HUES6 (cell line): ENCODE results near the gene FPR1.

Experiments used
- H3K27ac ChIP-seq: 2 replicates; pipeline ENCODE4 v1.7.0; 2013; ENCODE audit warnings: low read depth, mild to moderate bottlenecking, low read length, inconsistent platforms
- H3K27me3 ChIP-seq: 2 replicates; pipeline ENCODE4 v1.6.1; 2013; ENCODE audit warnings: low read length; ENCODE audit not compliant: control insufficient read depth, insufficient read depth
- H3K36me3 ChIP-seq: 2 replicates; pipeline ENCODE4 v1.6.1; 2013; ENCODE audit warnings: low read length; ENCODE audit not compliant: control insufficient read depth, insufficient read depth
- H3K4me1 ChIP-seq: 2 replicates; pipeline ENCODE4 v1.6.1; 2013; ENCODE audit warnings: low read length; ENCODE audit not compliant: control insufficient read depth, insufficient read depth
- H3K4me3 ChIP-seq: 2 replicates; pipeline ENCODE4 v1.5.1; 2013; ENCODE audit warnings: low read depth, low read length
- H3K9ac ChIP-seq: one replicate; pipeline ENCODE4 v1.6.1; 2013; ENCODE audit warnings: mild to moderate bottlenecking, low read length
- H3K9me3 ChIP-seq: 2 replicates; pipeline ENCODE4 v1.6.1; 2013; ENCODE audit warnings: low read depth, low read length; ENCODE audit not compliant: control insufficient read depth, insufficient read depth

The FPR1 gene, protein sequence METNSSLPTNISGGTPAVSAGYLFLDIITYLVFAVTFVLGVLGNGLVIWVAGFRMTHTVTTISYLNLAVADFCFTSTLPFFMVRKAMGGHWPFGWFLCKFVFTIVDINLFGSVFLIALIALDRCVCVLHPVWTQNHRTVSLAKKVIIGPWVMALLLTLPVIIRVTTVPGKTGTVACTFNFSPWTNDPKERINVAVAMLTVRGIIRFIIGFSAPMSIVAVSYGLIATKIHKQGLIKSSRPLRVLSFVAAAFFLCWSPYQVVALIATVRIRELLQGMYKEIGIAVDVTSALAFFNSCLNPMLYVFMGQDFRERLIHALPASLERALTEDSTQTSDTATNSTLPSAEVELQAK

DNA sequence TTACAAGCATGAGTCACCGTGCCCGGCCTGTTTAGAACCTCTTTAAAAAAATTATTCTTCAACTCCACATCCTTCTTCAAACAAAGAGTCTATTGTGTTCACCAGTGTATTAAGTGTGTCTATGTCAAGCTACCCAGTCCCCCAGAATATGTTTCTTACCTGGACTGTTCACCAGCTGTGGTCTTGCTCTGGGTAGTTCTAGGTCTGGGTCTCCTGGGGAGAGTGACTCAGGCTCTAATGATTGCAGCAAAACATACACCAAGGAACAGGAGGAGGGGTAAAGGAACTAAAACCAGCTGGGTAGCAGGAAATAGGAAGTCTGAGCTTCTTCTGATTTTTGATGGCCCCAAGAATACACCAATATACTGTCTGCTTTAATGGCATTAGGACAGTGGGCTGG lies at the start of gene FPR1:
Gene FPR1, minus strand, starts transcription at position 224 of the 400 bp plus-strand sequence. CDS start 4,884 bp downstream, outside the sequence.
- H3K9ac ChIP-seq: no peak within 1 kb of the TSS
- H3K9me3 ChIP-seq: peaks cover 2% of the 10 kb centered on the region; the same call in 1 of the 2 replicates
- no peaks in the 10 kb centered on the region; the same call in 1 of the 2 replicates for H3K27me3 ChIP-seq
- H3K4me3 ChIP-seq: no peak within 1 kb of the TSS
- H3K36me3 ChIP-seq: no peaks in the 10 kb centered on the region
- H3K27ac ChIP-seq: no peak within 1 kb of the TSS
- H3K4me1 ChIP-seq: no peaks in the 10 kb centered on the region

DNA sequence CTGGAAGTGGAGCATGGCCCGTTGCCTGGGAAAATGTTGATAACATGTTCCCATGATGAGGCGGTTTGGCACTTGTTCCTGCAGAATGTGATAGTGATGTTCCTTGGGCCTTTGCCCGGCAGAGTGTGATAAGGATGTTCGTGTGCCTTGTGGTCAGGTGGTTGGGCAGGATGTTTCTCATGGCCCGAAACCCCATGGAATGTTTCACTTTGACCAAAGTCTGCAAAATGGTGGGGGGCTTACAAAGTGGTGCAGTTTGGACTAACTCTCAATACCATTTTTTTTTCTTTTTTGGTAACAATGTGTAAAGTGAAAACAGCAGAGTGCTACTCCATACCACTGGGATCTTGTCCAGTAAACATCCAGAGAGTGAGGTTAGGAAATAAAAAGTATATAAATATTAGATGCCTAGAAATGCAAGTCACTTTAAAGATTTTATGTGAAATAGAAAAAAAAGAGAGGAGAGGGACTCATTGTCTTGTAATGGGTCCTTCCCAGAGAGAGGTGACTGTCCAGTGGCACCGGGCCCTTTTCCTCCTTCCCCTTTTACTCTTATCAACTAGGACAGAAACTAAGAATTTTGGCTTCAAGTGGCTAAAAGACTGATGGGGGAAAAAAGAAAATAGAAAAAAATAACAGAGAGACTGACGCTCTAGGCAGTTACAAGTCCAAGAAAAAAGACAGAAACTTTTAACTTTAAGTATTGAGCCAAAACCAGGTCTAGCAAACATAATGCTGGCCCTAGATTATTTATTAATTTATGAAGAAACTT lies 49.0 kb upstream of the FPR1 start:
- Histone ChIP-seq H3K4me3 (no peak overlapping the region), H3K27ac (no peak overlapping the region), H3K9ac (no peak overlapping the region), H3K4me1 (no peaks in the 10 kb centered on the region), H3K9me3 (peaks cover 33% of the 10 kb centered on the region), H3K36me3 (no peaks in the 10 kb centered on the region), H3K27me3 (no peaks in the 10 kb centered on the region)

DNA sequence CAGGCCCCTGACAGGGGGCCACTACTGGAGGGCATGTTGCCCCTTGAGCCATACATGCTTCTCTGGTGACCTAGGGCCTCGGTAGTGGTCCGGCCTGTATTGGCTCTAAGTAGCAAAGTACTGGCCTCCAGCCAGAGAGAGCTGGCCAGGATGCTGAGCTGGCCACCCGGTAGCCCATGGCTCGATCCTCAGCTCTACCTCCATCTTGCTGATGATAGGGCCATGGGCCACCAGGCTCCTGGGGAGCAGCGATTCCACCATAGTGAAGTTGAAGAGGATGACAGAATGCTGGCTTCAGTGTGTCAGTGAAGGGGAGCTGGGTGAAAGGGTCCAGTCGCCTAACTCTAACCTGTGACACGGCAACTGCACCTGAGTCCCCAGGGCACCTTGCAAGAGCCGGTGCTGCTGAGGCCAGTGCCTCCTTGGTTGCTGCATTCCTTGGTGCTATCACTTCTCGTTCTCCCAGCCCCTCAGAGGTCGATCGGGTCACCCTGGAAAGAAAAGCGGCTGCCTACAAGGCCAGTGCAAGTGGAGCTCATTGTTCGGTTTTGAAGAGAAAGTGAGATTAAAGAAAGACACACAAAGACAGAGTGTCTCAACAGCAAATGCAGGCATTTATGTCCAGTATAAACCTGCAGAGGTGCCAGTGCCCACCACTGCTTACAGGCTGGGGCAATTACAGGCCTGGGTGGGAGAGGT lies 48.2 kb upstream of the FPR1 start:
- no peak overlapping the region for H3K4me3 ChIP-seq
- H3K27me3 ChIP-seq: no peaks in the 10 kb centered on the region
- no peaks in the 10 kb centered on the region for H3K4me1 ChIP-seq
- no peak overlapping the region for H3K9ac ChIP-seq
- no peak overlapping the region for H3K27ac ChIP-seq
- H3K9me3 ChIP-seq: peaks cover 29% of the 10 kb centered on the region
- no peaks in the 10 kb centered on the region for H3K36me3 ChIP-seq

DNA sequence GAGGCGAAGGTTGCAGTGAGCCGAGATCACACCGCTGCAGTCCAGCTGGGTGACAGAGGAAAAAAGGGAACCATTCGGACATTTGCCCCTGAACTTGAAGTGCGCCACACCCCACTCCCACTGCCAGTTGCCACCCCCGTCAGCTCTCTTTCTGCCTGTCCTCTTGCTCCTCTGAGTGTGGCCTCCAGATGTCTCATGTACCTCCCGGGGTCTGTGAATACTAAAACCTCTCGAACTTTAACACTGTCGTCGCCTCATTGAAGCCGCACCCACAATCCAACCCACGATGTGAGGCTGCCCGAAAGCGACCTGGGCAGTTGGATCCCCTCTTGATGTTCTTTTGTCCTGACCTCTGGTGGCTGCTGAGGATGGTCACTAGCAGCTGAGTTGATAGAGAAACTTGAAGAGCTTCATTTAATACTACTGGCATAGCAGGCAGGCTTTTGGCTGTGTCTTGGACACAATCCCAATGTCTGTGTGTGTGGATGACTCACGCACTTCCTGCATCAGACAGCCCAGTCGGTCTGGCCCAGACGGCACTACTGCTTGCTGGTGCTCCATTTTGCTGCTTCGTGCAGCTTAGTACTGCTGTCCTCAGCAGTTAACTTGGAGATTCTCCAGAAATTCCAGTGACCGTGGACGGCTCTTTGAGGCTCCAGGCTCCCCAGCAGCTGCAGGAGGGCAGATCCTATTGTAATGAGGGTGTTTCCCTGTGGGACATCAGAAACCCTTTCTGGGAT lies 47.5 kb upstream of the FPR1 start:
- Histone ChIP-seq H3K4me1 (no peaks in the 10 kb centered on the region), H3K9me3 (peaks cover 29% of the 10 kb centered on the region), H3K9ac (no peak overlapping the region), H3K27ac (no peak overlapping the region), H3K27me3 (no peaks in the 10 kb centered on the region), H3K4me3 (no peak overlapping the region), H3K36me3 (no peaks in the 10 kb centered on the region)

DNA sequence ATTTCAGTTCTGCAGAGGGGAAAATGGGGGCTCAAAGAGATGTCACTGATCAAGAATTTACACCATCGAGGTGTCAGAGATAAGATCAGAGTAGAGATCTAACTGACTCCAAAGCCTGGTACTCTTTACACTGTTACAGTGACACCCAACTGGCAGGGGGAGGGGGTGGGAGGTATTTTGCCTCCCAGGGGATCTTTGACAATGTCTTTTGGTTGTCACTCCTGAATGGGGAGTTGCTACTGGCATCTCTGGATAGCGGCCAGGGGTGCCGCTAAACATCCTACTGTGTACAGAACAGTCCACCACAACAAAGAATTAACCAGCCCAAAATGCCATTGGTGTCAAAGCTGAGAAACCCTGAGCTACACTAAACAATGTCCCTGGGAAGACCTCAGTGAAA lies 46.4 kb upstream of the FPR1 start:
- Histone ChIP-seq H3K27me3 (no peaks in the 10 kb centered on the region), H3K4me3 (no peak overlapping the region), H3K27ac (no peak overlapping the region), H3K9ac (no peak overlapping the region), H3K9me3 (peaks cover 31% of the 10 kb centered on the region), H3K36me3 (no peaks in the 10 kb centered on the region), H3K4me1 (no peaks in the 10 kb centered on the region)

DNA sequence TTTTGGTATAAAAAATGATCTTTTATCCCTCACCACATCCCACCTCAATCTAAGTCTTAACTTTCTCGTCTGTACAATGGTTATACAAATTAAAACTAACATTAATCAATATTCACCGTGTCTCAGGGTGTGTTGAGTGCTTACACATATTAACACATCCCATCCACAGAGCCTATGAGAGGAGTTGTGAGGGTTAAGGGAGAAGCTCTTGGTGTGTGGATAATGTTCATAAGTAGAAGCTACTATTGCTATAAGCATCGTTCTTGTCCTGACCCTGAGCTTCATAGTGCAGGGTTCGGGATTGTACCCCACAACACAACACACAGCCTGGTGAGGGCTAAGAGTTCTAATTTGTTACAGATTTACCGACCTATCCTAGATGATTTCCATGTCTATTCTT lies 45.8 kb upstream of the FPR1 start:
- no peaks in the 10 kb centered on the region for H3K4me1 ChIP-seq
- no peak overlapping the region for H3K27ac ChIP-seq
- H3K36me3 ChIP-seq: no peaks in the 10 kb centered on the region
- H3K9ac ChIP-seq: no peak overlapping the region
- H3K4me3 ChIP-seq: no peak overlapping the region
- H3K9me3 ChIP-seq: peaks cover 34% of the 10 kb centered on the region
- no peaks in the 10 kb centered on the region for H3K27me3 ChIP-seq

DNA sequence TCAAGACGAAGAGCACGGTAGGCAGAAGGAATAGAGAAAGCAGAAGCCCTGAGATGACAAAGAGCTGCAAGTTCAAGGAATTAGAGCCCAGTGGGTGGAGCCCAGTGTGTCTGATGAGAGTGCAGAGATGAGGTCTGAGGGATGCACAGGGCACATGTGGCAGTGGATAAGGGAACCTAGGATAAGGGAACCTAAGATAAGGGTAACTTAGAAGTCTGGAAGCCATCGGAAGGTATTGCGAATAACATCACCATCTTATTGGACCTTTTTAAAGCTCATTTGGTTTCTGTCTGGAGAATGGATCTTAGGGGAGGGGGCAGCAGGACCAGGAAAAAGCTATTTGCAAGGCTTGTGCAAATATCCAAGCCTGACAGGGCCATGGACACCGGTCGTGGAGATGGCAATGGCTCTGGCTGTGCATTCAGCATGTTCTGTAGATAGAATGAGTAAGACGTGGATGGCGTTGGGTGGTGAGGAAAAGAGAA lies 44.6 kb upstream of the FPR1 start:
- no peak overlapping the region for H3K4me3 ChIP-seq
- H3K27me3 ChIP-seq: no peaks in the 10 kb centered on the region
- H3K9me3 ChIP-seq: peaks cover 31% of the 10 kb centered on the region
- H3K36me3 ChIP-seq: no peaks in the 10 kb centered on the region
- H3K4me1 ChIP-seq: no peaks in the 10 kb centered on the region
- H3K9ac ChIP-seq: no peak overlapping the region
- no peak overlapping the region for H3K27ac ChIP-seq

DNA sequence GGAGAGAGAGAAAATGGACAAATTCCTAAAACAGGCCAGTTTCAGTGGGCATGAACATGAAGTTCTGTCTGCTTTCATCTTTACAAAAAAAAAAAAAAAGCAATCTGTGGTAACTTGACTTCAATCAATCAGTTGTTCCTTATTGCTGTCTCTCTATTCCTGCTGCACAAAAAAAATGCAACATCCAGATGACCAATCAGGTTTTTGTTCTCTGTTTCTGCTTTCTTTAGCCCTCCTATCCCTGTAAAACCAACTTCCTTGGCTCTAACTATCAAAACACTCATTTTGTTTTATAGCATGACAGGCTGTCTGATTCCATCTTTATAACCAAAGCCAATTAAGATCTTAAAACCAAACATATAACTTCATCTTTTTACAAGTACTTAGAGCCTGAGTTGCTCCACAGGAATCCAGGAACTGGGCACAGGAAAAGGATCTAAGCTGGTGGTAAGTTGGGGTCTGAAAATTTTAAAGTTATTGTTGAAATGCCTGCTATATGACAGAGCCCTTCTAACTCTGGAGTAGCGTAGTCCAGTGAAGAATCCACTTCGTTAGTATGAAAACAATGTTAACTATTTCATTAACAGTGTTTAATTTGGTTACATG lies 43.3 kb upstream of the FPR1 start, which contains the start of gene FPR3:
Gene FPR3, plus strand, starts transcription at position 273 of the 606 bp plus-strand sequence. CDS start 28,592 bp downstream, outside the sequence.
- Histone ChIP-seq H3K27ac (no peak within 1 kb of the TSS), H3K4me3 (no peak within 1 kb of the TSS), H3K27me3 (no peaks in the 10 kb centered on the region), H3K36me3 (no peaks in the 10 kb centered on the region), H3K4me1 (no peaks in the 10 kb centered on the region), H3K9me3 (peaks cover 25% of the 10 kb centered on the region), H3K9ac (no peak within 1 kb of the TSS)

DNA sequence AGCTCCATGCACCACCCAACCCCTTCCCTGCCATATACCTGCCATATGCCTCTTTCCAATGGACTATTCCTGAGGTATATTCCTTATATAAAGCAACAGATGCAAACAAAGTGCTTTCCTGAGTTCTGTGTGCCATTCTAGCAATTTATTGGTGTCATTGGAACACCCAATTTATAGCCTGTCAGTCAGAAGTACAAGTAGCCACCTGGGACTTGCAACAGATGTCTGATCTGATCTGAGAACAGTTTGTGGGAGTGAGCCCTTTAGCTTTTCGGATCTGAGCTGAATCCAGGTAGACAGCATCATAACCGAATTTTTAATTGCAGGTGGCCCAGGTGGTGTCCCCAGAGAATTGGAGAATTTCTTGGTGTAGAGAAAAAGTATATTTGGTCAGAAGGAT lies 42.3 kb upstream of the FPR1 start:
- Histone ChIP-seq H3K27ac (no peak overlapping the region), H3K9ac (no peak overlapping the region), H3K9me3 (peaks cover 21% of the 10 kb centered on the region)

DNA sequence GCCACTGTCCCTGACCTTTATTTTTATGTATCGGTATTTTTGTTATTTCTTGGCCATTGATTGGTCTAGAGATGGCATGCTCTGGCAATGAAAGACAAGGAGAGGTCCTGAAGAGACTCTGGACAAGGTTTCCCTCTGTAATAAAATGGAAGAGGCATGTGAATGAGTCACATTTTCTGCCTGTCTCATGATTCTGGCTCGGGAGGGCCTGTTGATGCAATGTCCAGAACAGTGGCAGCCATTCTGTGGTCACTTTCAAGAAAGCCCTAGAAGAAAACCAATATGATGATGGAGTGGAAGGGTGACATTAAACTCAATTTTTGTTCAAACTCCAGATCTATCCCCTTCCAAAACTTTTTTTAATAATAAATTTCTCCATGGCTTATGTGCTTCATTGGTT lies 41.3 kb upstream of the FPR1 start:
- Histone ChIP-seq H3K4me1 (no peaks in the 10 kb centered on the region), H3K4me3 (no peak overlapping the region), H3K27ac (no peak overlapping the region), H3K9ac (no peak overlapping the region), H3K36me3 (no peaks in the 10 kb centered on the region), H3K9me3 (peaks cover 18% of the 10 kb centered on the region), H3K27me3 (no peaks in the 10 kb centered on the region)

More for the DNA sequence above, 42.3 kb upstream of the FPR1 start:
- H3K4me1 ChIP-seq: no peaks in the 10 kb centered on the region
- H3K27me3 ChIP-seq: no peaks in the 10 kb centered on the region
- H3K36me3 ChIP-seq: no peaks in the 10 kb centered on the region
- no peak overlapping the region for H3K4me3 ChIP-seq
